GM18502 (cell line): Measurements from ENCODE around the gene DCAF6.

Experiments used
- ATAC-seq: cut with Tn5 transposase; IDR thresholded peaks from one replicate; pipeline ENCODE4 v1.9.1; 2021; ENCODE audit warnings: mild to moderate bottlenecking; ENCODE audit not compliant: unreplicated experiment, poor library complexity

DCAF6 gene

DNA sequence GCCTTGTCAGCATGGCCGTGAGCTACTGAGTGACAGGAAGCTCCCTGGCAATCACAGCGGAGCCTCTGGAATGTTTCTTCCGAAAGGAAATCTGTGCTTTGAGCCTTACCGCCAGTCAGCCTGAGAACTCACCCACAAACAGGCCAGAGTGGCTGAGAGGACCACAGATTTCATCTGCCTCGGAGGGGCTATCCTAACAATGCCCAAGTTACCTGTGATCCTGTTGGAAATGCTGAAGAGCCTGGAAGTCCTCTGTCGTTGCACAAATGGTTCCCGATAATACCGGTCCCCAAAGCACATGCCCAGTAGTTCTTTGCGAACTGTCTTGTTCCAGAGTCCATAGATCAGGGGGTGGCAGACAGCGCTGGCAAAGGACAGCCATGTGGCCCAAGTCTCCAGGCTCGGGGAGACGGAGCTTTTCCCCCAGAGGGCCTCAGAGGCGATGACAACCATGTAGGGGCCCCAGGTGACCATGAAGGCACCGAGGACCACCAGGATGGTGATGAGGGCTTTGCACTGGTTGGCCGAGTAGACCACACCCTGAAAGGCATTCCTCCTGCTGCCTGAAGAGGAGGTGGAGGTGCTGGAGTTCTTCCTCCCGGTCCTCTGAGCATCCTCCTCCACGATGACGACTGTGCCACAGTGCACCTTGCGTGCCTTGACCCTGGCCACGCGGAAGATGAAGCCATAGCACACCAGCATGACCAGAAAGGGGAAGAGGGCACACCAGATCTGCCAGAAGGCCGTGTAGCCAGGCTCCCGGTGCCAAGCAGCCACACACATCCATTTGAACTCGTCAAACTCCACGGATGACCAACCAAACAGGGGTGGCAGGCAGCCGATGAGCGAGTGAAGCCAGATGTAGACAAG is 160.0 kb downstream of the DCAF6 start:
- ATAC-seq = no peak

DNA sequence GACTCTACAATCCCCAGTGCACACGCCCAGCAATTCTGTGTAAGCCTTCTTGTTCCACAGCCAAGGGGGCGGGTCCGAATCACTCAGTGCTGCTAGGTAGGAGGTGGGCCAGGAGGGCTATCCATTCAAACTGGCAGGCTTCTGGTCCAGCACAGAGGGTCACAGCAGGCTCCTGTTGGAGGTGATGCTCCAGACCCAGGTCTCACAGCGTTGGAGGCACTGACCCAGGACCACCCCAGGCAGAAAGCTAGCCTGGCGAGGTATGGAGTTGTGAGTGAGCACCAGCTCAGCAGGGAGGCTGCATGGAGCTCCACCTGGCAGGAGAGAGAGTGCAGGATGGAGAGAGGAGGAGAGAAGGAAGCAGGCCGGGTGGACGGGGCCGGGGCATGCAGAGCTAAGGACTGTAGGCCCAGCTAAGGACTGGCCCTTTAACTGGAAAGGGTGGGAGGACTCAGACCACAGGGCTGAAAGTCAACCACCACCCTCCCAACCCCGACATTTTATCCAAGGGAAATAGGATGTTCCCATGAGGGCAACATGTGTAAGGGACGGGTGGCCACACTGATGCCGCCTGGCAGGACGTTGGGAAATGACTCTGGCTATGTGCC is 161.5 kb downstream of the DCAF6 start:
- no peak for ATAC-seq

DNA sequence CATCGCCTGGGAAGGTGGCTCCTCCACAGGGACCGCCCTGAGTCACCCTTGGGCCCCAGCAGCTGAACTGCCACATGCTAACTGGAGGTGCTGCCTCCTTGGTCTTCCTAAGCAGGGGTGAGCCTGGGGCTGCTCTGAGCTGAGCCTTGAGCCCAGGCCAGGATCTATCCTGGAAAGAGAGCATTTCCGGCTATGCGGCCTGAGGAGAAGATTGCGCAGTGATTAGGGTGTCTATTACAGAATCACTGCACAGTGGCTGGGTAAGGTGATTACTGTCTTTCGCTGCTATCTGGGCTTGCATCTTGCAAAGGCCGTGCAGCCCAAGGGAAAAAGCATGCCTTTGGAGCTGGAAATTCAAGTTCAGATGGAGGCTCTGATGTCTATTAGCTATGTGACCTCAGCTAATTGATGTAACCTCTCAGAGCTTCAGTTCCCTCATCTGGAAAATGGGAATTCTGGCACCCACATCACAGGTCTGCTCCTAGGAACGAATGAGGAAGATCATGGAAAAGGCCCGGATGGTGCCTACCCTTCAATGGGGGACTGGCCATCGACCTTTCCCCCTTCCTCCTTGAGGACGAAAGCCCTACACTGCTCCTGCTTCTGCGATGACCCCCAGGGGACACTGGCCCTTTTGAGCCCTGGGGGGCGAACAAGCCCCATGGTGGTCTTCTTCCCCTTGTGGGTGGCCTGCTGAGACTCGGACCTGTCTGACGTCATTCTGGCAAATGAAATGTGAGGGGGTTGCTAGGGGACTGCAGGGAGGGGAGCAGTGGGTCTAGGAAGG is 162.2 kb downstream of the DCAF6 start:
- ATAC-seq = no peak

DNA sequence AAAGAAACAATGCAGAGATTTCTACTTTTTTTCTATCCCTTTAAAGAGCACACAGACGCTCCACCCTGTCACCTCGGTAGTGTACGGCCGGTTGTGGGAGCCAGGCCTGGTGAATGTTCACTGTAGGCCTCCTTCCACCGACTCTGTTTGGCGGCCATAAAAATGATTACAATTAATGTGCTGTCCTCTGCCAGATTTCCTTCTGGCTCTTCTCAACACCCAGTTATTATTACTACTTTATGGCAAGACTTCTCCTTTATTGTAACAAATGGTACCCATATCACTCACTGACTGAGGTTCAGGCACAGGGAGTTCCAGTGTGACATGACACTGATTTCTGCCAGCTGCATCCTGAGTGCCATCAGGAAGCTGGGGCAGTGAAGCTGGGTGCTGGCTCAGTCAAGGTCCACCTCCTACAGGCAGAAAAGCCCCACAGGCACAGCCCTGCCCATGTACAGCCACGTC is 162.9 kb downstream of the DCAF6 start:
- no peak for ATAC-seq

DNA sequence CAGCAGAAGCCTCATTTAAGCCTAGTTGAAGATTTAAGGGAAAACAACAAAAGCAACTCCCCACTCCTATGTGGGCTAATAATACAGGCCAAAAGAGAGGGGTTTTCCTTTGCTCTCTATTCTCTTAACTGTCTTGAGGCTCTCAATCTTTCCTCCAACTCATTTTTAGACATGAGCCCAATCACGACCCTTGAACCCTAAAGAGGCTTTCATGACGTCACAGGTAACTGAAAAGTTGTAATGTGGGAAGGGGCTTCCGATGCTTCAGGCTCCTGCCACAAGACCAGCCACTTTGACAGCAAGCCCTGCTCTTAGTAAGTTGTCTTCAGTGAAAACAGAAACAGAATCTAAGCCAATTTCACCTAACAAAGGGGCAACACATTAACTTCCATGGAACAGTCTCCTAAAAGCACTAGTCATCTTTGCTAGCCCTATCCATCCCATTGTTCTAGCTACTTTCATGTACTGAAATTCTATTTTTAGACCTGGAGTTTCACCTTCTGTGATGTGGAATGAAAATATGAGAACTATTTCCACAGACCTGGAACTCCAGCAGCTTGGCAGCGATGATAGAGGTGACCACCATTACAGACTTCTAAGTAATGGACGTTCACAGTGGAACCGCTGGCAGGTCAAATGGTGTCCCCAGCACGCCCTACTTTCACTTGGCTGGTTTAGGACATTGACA is 164.0 kb downstream of the DCAF6 start:
- no peak for ATAC-seq

DNA sequence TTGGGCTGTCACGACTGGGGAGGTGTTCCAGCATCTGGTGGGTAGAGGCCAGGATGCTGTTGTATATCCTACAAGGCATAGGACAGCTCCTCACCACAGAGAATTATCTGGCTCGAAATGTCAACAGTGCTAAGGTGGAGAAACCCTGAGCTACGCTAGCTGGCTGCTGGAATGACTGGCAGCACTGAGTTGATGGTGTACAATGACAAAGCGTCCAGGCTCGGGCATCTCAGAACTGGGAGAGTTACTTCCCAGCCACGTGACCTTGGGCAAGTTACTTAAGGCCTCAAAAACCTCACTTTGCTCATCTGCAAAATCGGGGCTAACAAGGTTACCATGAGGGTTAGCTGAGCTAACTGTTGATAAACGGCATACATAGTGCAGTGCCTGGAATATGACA is 164.9 kb downstream of the DCAF6 start:
- ATAC-seq = no peak

DNA sequence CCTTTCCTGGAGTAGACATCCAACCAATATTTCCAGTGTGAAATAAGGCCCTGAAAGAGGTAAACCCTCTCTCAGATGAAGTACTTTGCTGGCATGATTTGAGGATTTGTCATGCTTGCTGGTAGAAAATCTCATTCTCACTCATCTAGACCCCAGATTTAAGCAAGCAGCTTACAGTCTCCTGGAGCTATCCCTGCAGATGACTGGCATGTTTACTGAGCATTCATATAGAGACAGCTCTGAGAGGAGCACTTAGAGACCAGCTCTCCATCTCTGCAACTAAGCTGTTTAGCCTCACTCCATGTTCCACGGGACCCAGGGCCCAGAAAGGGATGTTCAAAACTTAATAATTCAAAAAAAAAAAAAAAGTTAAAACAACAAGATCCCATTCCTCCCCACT is 166.0 kb downstream of the DCAF6 start:
- no peak for ATAC-seq

DNA sequence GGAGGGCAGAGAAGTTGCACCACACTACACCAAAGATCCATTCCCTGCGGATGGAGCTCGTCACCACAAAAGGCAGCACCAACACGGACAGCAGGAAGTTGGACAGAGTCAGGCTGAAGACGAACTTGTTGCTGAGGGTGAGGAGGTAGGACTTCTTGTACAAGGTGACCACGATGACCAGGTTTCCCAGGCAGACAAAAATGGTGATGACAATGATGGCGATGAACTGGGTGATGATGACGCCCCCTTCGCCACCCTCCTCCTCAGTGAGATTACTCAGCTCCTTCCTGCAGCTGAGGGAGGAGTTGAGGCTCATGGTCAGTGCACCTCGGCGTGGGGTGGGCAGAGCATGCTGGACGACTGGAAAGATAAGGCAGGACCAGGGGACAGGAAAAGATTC is 168.1 kb downstream of the DCAF6 start:
- no peak for ATAC-seq

DNA sequence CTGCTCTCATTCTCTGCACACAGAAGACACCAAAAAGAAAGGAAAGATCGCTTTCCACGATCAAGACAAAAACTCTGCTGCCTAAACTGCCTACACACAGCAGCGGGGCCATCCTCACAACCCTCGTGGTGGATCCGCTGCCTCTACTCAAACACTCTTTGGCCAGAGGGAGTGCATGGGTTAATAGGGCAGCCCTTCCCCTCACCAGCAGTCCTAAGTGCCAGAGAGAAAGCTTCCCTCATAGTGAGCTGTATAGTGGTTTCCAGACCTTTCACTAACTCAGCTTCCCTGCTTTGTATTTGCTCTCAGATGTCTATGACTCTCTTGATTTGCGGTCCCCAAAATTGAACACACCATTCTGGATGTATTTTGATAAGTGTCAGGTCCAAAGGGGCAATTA is 169.4 kb downstream of the DCAF6 start:
- no peak for ATAC-seq

DNA sequence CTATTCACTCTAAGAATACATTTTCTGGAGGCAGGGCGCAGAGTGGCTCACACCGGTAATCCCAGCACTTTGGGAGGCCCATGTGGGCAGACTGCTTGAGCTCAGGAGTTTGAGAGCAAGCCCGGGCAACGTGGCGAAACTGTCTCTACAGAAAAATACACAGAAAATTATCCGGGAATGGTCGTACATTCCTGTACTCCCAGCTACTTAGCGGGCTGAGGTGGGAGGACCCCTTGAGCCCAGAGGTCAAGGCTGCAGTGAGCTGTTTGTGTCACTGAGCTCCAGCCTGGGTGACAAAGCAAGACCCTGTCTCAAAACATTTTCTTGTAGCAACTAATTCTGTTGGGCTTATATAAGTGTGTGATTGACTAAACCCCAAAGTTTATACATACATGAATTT is 169.8 kb downstream of the DCAF6 start:
- no peak for ATAC-seq

DNA sequence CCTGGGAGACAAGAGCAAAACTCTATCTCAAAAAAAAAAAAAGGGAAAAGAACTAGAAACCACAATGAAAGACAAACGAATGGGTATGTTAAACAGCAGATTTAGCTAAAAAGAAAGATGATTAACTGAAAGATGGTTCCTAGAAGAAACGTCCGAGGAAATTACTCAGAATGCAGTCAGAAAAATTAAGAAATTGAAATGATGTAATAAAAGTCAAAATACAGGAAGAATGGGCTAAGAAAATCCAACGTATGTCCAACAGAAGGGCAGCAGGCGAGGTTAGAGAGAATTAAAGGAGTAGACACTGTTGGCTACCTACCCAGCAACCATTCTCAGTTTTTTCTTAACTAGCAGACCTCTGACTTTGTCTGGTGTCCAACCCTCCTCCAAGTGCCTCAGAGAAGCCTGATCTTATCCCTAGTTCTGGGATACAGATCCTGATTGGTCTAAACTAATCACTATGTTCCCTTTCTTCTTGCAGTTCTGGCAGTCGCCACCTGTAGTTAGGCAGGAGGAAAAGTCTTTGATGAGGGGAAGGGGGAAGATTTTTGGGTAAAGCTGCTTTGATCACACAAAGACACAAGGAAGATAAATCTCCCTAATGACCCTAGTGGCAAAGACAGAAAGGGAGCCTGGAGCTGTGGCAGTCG is 174.5 kb downstream of the DCAF6 start:
- no peak for ATAC-seq

DNA sequence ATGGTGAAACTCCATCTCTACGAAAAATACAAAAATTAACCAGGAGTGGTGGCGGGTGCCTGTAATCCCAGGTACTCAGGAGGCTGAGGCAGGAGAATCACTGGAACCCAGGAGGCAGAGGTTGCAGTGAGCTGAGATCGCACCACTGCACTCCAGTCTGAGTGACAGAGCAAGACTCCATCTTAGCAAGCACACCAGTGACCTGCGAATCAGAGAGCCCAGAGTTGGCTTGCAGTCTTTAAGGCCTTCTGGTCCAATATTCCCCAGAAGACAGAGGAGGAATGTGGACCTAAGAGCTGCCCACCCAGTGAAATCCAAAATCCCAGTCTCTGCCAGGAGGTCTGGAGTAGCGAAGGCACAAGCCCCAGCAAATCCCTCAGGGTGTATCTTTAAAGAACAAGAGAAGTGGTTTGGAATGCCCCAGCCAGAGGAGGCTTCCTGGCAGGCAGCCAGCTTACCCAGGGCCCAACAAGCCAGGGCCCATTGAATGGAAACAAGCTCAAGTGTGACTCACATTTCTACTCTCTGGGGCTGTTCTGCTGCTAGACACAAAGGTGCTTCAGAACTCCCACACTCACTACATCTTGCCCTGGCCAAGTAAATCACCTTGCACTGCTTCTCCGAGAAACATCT is 176.3 kb downstream of the DCAF6 start:
- ATAC-seq = no peak

DNA sequence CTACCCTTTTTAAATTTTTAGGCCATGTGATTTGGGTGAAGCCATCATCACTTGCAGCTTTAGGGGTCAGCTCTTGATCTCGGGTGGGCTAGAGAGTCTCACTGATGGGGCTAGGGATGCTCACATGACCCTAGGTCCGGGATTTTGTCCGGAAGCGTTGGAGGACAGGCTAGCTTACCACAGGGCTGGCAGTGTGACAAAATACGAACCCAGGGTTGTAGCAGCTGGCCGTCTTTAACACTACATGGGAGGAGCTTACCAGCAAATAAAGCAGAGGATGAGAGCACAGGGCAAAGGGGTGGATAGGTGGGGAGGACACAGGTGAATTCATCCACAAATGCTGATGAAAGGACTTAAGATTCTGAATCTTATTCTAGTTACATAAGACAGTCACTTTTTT is 178.4 kb downstream of the DCAF6 start:
- no peak for ATAC-seq

DNA sequence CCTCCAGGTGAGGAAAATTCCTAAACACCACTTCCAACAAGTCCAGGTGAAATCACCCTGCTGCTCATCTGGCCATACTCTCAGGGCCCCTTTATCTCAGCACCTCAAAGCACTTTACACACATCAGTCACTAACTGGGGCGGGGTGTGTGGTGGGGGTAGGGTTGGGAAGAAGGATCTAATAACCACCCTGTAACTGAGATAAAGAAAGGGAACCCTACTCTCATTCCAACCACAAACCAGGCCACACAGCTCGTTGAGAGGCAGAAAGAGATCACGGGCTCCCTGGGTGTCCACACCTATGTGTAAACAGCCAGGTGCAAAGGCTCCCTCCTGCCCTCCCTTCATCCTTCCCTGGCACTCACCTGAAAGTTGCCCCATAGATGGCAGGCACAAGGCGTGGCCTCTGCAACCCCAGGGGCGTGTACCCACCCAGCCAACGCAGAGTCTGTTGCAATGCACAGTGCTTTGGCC is 179.9 kb downstream of the DCAF6 start:
- no peak for ATAC-seq

DNA sequence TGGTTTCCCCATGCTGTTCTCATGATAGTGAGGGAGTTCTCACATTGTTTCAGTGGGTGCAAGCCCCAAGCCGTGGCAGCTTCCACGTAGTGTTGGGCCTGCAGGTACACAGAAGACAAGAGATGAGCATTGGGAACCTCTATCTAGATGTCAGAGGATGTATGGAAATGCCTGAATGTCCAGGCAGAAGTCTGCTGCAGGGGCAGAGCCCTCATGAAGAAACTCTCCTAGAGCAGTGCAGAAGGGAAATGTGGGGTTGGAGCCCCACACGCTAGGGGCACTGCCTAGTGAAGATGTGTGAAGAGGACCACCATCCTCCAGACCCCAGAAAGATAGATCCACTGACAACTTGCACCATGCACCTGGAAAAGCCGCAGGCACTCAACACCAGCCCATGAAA is 183.3 kb downstream of the DCAF6 start:
- no peak for ATAC-seq

DNA sequence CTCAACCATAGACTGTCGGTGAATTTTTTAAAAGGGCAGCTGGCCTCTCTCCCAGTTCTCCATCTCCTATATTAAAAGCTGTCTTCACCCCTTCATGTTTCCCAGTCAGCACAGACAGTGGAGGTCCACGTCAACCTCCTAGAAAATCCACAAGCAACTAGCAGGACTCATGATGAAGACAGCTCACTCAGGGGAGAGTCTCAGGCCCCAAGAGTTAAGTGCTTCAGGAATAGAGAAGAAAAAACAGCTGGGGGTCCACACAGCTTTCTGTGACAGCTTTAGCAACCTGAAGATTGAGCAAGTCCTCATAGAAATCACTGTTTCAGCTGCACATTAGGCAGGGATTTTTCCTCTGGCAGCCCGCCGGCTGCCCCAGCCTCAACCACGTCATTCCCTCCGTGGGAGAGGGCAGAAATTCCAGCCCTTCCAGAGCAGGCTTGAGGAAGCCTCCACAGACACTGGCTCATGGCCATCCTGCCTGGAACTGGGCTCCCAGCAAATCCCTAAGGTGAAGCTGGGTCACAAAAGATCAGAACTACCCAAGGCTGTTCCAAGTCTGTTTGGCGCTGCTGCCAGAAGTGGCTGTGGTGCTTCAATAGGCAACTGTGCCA is 185.0 kb downstream of the DCAF6 start:
- no peak for ATAC-seq

DNA sequence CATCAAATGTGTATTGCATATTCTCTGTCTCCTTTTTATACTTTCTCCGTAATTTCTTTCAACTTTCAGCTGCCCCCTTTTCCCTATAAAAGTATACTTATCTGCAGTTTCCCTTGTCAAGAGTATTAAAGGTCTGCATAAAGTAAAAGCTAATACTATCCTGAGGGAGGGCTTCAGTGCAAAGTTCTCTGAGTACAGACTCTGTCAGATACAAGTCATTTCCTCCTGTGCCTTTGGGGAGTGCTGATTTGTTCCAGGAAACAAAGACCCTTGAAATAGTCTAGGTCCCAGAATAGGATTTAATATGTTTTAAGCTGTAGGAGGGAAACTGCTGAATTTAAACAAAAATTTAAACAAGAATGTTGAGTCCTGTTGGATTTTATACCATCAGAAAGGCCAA is 188.6 kb downstream of the DCAF6 start:
- no peak for ATAC-seq
